Mesothelial cell of epicardium (in vitro differentiated cells): ENCODE measurements around the gene RAC3. TPM values are rescaled to one million over a fixed set of nuclear protein-coding genes. Genes with fewer than 3 reads are reported as not detected.

Experiments used
- DNase-seq, 2 experiments: peaks; one replicate each; pipeline ENCODE4 v3.0.0; 2021; ENCODE audit warnings: low spot score in 2 of 2; ENCODE audit not compliant: unreplicated experiment in 2 of 2
- H3K27ac Mint-ChIP-seq: 2 replicates; pipeline ENCODE4 v1.8.0; 2021; ENCODE audit warnings: mixed read lengths
- H3K27me3 Mint-ChIP-seq: 2 replicates; pipeline ENCODE4 v1.8.0; 2021; ENCODE audit warnings: low read depth, mixed read lengths
- H3K36me3 Mint-ChIP-seq: 2 replicates; pipeline ENCODE4 v1.8.0; 2021; ENCODE audit warnings: mixed read lengths
- H3K4me1 Mint-ChIP-seq: 2 replicates; pipeline ENCODE4 v1.8.0; 2021; ENCODE audit warnings: mixed read lengths
- H3K4me3 Mint-ChIP-seq: 2 replicates; pipeline ENCODE4 v1.8.0; 2021; ENCODE audit warnings: mild to moderate bottlenecking, moderate library complexity, mixed read lengths
- H3K9me3 Mint-ChIP-seq: 2 replicates; pipeline ENCODE4 v1.8.0; 2021; ENCODE audit warnings: mixed read lengths
- total RNA-seq: library from RNA; stranded (reverse); gene quantifications from 3 replicates; pipeline ENCODE4 v1.2.1, GENCODE V29; 2021
- TF ChIP-seq, protein P1 (sequence below): fragments of 200-600 bp; sonication (generic); IDR thresholded peaks from one replicate; pipeline ENCODE4 v1.5.0; 2021; ENCODE audit warnings: antibody characterized with exemption; ENCODE audit not compliant: unreplicated experiment

RAC3 gene
- total RNA-seq, 1 donor from 2014 or later, result 34.6 TPM

DNA sequence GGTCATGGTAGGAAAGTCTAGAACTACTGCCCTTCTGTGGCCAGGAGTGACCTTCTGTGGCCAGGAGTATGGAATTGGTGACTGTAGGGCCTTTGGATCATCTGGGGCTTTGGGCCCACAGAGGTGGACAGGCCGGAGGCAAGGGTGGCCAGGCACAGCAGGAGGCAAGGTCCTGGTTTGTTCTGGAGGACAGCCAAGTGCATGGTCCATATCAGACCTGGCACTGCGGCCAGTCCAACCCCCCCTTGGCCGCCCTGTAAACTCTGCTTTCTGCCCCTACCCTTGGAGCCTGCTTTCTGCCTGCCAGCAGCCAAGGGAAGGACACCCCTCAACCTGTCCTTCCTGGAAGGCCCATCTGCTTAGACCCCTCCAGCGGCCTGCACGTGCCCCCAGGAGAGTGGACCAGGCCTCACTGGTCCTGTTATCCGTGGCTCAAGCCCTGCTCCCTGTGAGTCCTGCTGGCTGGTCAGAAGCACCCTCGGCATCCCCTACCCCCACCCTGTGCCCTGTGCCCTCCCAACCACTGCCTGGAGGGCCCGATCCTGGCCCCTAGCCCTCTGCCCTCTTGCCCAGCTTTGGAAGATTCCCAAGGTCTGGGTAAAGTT, 8.3 kb downstream of the RAC3 start:
- Mint-ChIP-seq H3K36me3 (peaks cover 5% of the 10 kb centered on the region), H3K9me3 (no peaks in the 10 kb centered on the region), H3K4me1 (peaks cover 19% of the 10 kb centered on the region), H3K27ac (no peak overlapping the region), H3K4me3 (no peak overlapping the region), H3K27me3 (no peaks in the 10 kb centered on the region)
- TF ChIP-seq, protein P1, sequence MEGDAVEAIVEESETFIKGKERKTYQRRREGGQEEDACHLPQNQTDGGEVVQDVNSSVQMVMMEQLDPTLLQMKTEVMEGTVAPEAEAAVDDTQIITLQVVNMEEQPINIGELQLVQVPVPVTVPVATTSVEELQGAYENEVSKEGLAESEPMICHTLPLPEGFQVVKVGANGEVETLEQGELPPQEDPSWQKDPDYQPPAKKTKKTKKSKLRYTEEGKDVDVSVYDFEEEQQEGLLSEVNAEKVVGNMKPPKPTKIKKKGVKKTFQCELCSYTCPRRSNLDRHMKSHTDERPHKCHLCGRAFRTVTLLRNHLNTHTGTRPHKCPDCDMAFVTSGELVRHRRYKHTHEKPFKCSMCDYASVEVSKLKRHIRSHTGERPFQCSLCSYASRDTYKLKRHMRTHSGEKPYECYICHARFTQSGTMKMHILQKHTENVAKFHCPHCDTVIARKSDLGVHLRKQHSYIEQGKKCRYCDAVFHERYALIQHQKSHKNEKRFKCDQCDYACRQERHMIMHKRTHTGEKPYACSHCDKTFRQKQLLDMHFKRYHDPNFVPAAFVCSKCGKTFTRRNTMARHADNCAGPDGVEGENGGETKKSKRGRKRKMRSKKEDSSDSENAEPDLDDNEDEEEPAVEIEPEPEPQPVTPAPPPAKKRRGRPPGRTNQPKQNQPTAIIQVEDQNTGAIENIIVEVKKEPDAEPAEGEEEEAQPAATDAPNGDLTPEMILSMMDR, result no peak
- no peak for DNase-seq

DNA sequence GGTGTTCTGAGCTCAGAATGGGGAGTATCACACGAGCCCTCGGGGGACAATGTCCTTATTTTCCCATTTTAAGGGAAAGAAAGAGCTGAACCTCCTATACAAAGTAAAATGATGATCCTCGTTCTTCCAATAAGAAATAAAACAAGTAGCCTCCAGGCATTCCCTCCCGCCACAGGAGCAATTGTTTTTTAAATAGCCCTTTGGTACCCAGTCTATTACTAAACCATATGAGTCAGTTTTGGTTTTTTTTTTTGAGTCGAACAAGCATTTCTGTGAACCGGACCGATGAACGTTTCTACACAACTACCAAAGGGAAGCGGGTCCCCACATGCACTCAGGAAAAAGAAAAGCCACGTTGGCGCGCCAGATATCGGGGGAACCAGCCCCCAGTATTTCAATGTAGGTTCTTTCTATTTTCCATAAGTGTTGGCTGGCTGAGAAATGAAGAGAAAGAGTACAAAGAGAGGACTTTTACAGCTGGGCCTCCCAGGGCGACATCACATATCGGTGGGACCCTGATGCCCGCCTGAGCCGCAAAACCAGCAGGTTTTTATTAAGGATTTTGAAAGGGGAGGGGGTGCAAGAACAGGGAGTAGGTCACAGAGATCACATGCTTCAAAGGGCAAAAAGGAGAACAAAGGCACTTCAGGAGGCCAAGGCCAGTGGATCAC, 9.8 kb downstream of the RAC3 start:
- H3K27me3 Mint-ChIP-seq, result no peaks in the 10 kb centered on the region
- H3K36me3 Mint-ChIP-seq, result no peaks in the 10 kb centered on the region
- DNase-seq, result no peak
- H3K4me1 Mint-ChIP-seq, result peaks cover 14% of the 10 kb centered on the region
- TF ChIP-seq, protein P1, result no peak
- no peaks in the 10 kb centered on the region for H3K9me3 Mint-ChIP-seq
- H3K4me3 Mint-ChIP-seq, result no peak overlapping the region
- no peak overlapping the region for H3K27ac Mint-ChIP-seq

DNA sequence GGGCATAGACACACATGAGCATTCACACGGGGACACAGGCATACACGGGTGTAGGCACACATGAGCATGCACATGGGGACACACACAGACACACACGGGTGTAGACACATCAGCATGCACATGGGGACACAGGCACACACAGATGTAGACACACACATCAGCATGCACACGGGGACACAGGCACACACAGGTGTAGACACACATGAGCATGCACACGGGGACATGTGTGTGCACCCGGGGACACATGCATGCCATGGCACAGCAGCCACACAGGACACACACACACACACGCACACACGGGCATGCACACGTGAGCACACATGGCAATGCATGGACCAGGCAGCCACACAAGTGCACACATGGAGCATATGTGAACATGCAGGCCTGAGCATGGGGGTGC, 11.2 kb downstream of the RAC3 start:
- Mint-ChIP-seq H3K36me3 (peaks cover 10% of the 10 kb centered on the region), H3K4me3 (no peak overlapping the region), H3K27me3 (no peaks in the 10 kb centered on the region), H3K4me1 (peaks cover 11% of the 10 kb centered on the region), H3K9me3 (no peaks in the 10 kb centered on the region), H3K27ac (no peak overlapping the region)
- TF ChIP-seq, protein P1, result no peak
- DNase-seq, result no peak

DNA sequence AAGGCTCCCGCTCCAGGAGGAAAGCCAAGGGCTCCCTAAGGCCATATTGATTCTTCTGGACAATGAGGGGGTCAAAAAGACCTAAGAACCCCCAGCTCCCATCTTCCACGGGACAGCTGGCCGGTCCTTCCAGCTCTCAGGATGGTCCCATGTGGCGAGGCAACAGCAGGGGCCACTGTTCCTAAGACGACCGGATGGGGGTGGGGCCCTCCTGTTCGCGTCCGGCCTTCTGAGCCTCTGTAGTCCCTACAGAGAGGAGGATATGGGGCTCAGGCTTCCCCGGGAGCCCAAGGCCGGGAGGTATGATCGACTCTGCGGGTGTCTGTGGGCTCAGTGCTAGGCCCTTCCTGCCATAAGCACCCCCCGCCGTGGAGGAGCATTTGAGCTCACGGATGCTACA, 12.0 kb downstream of the RAC3 start:
- Mint-ChIP-seq H3K27me3 (no peaks in the 10 kb centered on the region), H3K4me1 (peaks cover 6% of the 10 kb centered on the region), H3K9me3 (no peaks in the 10 kb centered on the region), H3K4me3 (no peak overlapping the region), H3K36me3 (peaks cover 11% of the 10 kb centered on the region), H3K27ac (no peak overlapping the region)
- DNase-seq, result no peak
- TF ChIP-seq, protein P1, result no peak

DNA sequence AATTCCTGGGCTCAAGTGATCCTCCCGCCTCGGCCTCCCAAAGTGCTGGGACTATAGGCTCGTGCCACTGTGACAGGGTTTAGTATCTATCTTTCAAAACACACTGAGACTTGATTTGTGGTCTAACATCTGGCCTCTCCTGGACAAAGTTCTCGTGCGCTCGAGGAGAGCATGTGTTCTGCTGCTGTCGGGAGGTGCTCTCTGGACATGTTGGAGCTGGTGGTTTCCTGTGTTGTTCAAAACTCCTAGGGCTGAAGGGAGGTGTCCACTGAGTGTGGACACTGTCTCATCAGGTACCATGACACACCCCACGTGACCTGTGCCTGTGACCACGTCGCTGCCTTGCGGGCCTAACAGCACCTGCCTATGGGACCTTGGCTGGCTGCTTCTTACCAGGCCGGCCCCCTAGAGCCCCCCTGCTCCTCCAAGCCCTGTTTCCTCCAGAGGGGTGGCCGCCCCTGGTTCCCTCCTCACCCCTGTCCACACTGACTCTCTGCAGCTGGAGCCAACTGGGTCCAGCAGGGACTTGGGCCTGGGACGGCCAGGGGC, 14.5 kb downstream of the RAC3 start:
- Mint-ChIP-seq H3K36me3 (peaks cover 11% of the 10 kb centered on the region), H3K4me3 (no peak overlapping the region), H3K27ac (no peak overlapping the region), H3K9me3 (no peaks in the 10 kb centered on the region), H3K27me3 (no peaks in the 10 kb centered on the region), H3K4me1 (peaks cover 7% of the 10 kb centered on the region)
- no peak for DNase-seq
- TF ChIP-seq, protein P1, result no peak
